Neuron (in vitro differentiated cells): ENCODE results near the gene NAT9.
A peak's percentile ranks its signal among the peaks of the same experiment; 100 is the strongest.

Experiments used
- H2AFZ ChIP-seq: one replicate; pipeline ENCODE4 v1.6.1; 2013; ENCODE audit warnings: low read depth, mild to moderate bottlenecking, inconsistent platforms, low read length, moderate library complexity
- H3K27me3 ChIP-seq: one replicate; pipeline ENCODE4 v1.6.1; 2013; ENCODE audit warnings: low read length; ENCODE audit not compliant: insufficient read depth
- H3K36me3 ChIP-seq: one replicate; pipeline ENCODE4 v1.6.1; 2013; ENCODE audit warnings: low read length; ENCODE audit not compliant: insufficient read depth
- H3K4me1 ChIP-seq: one replicate; pipeline ENCODE4 v1.6.1; 2013; ENCODE audit warnings: low read length; ENCODE audit not compliant: insufficient read depth
- H3K4me3 ChIP-seq: 2 replicates; pipeline ENCODE4 v1.5.1; 2013; ENCODE audit warnings: mild to moderate bottlenecking, low read length, moderate library complexity
- H3K9me3 ChIP-seq: one replicate; pipeline ENCODE4 v1.6.1; 2013; ENCODE audit warnings: low read length

The NAT9 gene

GRCh38 chr17:74776044-74776962, at the start of gene NAT9:
NAT9 (minus strand) TSS chr17:74776345; CDS start chr17:74775698, 647 bp downstream.
- H3K4me1 ChIP-seq: peaks cover 16% of the 10 kb centered on the region
- H3K4me3 ChIP-seq: peak within 1 kb of the TSS; percentile 87
- H3K36me3 ChIP-seq: peaks cover 25% of the 10 kb centered on the region
- peak within 1 kb of the TSS; percentile 37 for H2AFZ ChIP-seq
- H3K9me3 ChIP-seq: no peaks in the 10 kb centered on the region
- no peaks in the 10 kb centered on the region for H3K27me3 ChIP-seq

GRCh38 chr17:74824961-74825627, 48.9 kb upstream of the NAT9 start:
- Histone ChIP-seq H2AFZ (no peak overlapping the region), H3K4me1 (peaks cover 5% of the 10 kb centered on the region), H3K4me3 (no peak overlapping the region), H3K36me3 (peaks cover 10% of the 10 kb centered on the region), H3K9me3 (no peaks in the 10 kb centered on the region), H3K27me3 (no peaks in the 10 kb centered on the region)

GRCh38 chr17:74822939-74823367, 46.8 kb upstream of the NAT9 start:
- H3K9me3 ChIP-seq: no peaks in the 10 kb centered on the region
- H3K27me3 ChIP-seq: no peaks in the 10 kb centered on the region
- peaks cover 5% of the 10 kb centered on the region for H3K4me1 ChIP-seq
- no peak overlapping the region for H3K4me3 ChIP-seq
- no peak overlapping the region for H2AFZ ChIP-seq
- peaks cover 14% of the 10 kb centered on the region for H3K36me3 ChIP-seq

GRCh38 chr17:74822335-74822938, 46.3 kb upstream of the NAT9 start:
- Histone ChIP-seq H3K4me3 (no peak overlapping the region), H2AFZ (no peak overlapping the region), H3K9me3 (no peaks in the 10 kb centered on the region), H3K4me1 (peaks cover 5% of the 10 kb centered on the region), H3K36me3 (peaks cover 14% of the 10 kb centered on the region), H3K27me3 (no peaks in the 10 kb centered on the region)

- no peaks in the 10 kb centered on the region for H3K27me3 ChIP-seq
- H3K4me3 ChIP-seq: no peak overlapping the region
- H3K4me1 ChIP-seq: peaks cover 5% of the 10 kb centered on the region
- peaks cover 14% of the 10 kb centered on the region for H3K36me3 ChIP-seq
- no peak overlapping the region for H2AFZ ChIP-seq
- no peaks in the 10 kb centered on the region for H3K9me3 ChIP-seq
Observed at GRCh38 chr17:74821655-74822334, 45.6 kb upstream of the NAT9 start.

GRCh38 chr17:74819801-74820436, 43.8 kb upstream of the NAT9 start:
- Histone ChIP-seq H3K4me3 (no peak overlapping the region), H3K4me1 (peaks cover 5% of the 10 kb centered on the region), H3K27me3 (no peaks in the 10 kb centered on the region), H2AFZ (no peak overlapping the region), H3K9me3 (no peaks in the 10 kb centered on the region), H3K36me3 (peaks cover 10% of the 10 kb centered on the region)

GRCh38 chr17:74818291-74818938, 42.3 kb upstream of the NAT9 start:
- H3K27me3 ChIP-seq: no peaks in the 10 kb centered on the region
- no peak overlapping the region for H3K4me3 ChIP-seq
- H2AFZ ChIP-seq: no peak overlapping the region
- H3K4me1 ChIP-seq: peaks cover 5% of the 10 kb centered on the region
- peaks cover 6% of the 10 kb centered on the region for H3K36me3 ChIP-seq
- no peaks in the 10 kb centered on the region for H3K9me3 ChIP-seq

- peaks cover 5% of the 10 kb centered on the region for H3K4me1 ChIP-seq
- peaks cover 6% of the 10 kb centered on the region for H3K36me3 ChIP-seq
- H2AFZ ChIP-seq: no peak overlapping the region
- H3K4me3 ChIP-seq: no peak overlapping the region
- H3K9me3 ChIP-seq: no peaks in the 10 kb centered on the region
- H3K27me3 ChIP-seq: no peaks in the 10 kb centered on the region
Observed at GRCh38 chr17:74816905-74817620, 40.9 kb upstream of the NAT9 start.

GRCh38 chr17:74815550-74816370, 39.6 kb upstream of the NAT9 start:
- Histone ChIP-seq H3K4me1 (no peaks in the 10 kb centered on the region), H3K36me3 (peaks cover 6% of the 10 kb centered on the region), H3K4me3 (no peak overlapping the region), H3K9me3 (no peaks in the 10 kb centered on the region), H3K27me3 (no peaks in the 10 kb centered on the region), H2AFZ (no peak overlapping the region)

- peaks cover 9% of the 10 kb centered on the region for H3K36me3 ChIP-seq
- H3K9me3 ChIP-seq: no peaks in the 10 kb centered on the region
Observed at GRCh38 chr17:74815067-74815466, 38.9 kb upstream of the NAT9 start.

GRCh38 chr17:74814453-74814852, 38.3 kb upstream of the NAT9 start:
- Histone ChIP-seq H3K9me3 (no peaks in the 10 kb centered on the region), H3K27me3 (no peaks in the 10 kb centered on the region), H3K4me1 (no peaks in the 10 kb centered on the region), H3K4me3 (no peak overlapping the region), H2AFZ (no peak overlapping the region), H3K36me3 (peaks cover 6% of the 10 kb centered on the region)

More at GRCh38 chr17:74815067-74815466, 38.9 kb upstream of the NAT9 start:
- no peaks in the 10 kb centered on the region for H3K4me1 ChIP-seq
- no peak overlapping the region for H2AFZ ChIP-seq
- no peak overlapping the region for H3K4me3 ChIP-seq
- no peaks in the 10 kb centered on the region for H3K27me3 ChIP-seq
